ENCODE data around the gene BEND5.

Gene BEND5

GRCh38 chr1:48790397-48790796 lies 13.7 kb upstream of the BEND5 start:
- H3K27me3 ChIP-seq (replicated peaks), result no peaks in the 10 kb centered on the region
- in situ Hi-C loops (cut with HindIII; ENCODE audit: low pct_ligation_motif_present, low sequenced_read_pairs), result no loop called here
- no peak for DNase-seq
- no peak overlapping the region for H3K4me3 ChIP-seq (ENCODE audit: low read depth, low read length)
- H3K27ac ChIP-seq, result no peak overlapping the region
- no peak for TF ChIP-seq CTCF (IDR thresholded peaks at IDR 0.05; ENCODE audit: low read depth, low read length, missing control alignments)
- H3K36me3 ChIP-seq (replicated peaks), result no peaks in the 10 kb centered on the region

GRCh38 chr1:48789903-48790302 lies 13.2 kb upstream of the BEND5 start:
- Histone ChIP-seq H3K4me3 (ENCODE audit: low read depth, low read length) (no peak overlapping the region), H3K27ac (no peak overlapping the region), H3K36me3 (replicated peaks) (no peaks in the 10 kb centered on the region), H3K27me3 (replicated peaks) (no peaks in the 10 kb centered on the region)
- DNase-seq, result no peak
- in situ Hi-C loops (cut with HindIII; ENCODE audit: low pct_ligation_motif_present, low sequenced_read_pairs), result no loop called here
- no peak for TF ChIP-seq CTCF (IDR thresholded peaks at IDR 0.05; ENCODE audit: low read depth, low read length, missing control alignments)

GRCh38 chr1:48785869-48786268 lies 9.2 kb upstream of the BEND5 start:
- no peak for DNase-seq
- in situ Hi-C loops (cut with HindIII; ENCODE audit: low pct_ligation_motif_present, low sequenced_read_pairs), result no loop called here
- H3K4me3 ChIP-seq (ENCODE audit: low read depth, low read length), result no peak overlapping the region
- no peak for TF ChIP-seq CTCF (IDR thresholded peaks at IDR 0.05; ENCODE audit: low read depth, low read length, missing control alignments)
- no peaks in the 10 kb centered on the region for H3K27me3 ChIP-seq (replicated peaks)
- no peak overlapping the region for H3K27ac ChIP-seq
- H3K36me3 ChIP-seq (replicated peaks), result no peaks in the 10 kb centered on the region

- in situ Hi-C loops (cut with HindIII; ENCODE audit: low pct_ligation_motif_present, low sequenced_read_pairs), result no loop called here
- H3K27me3 ChIP-seq (replicated peaks), result no peaks in the 10 kb centered on the region
- TF ChIP-seq CTCF (IDR thresholded peaks at IDR 0.05; ENCODE audit: low read depth, low read length, missing control alignments), result no peak
- no peak overlapping the region for H3K4me3 ChIP-seq (ENCODE audit: low read depth, low read length)
- H3K27ac ChIP-seq, result no peak overlapping the region
- no peak for DNase-seq
- no peaks in the 10 kb centered on the region for H3K36me3 ChIP-seq (replicated peaks)
Observed at GRCh38 chr1:48784301-48784700, 7.6 kb upstream of the BEND5 start.

- Histone ChIP-seq H3K27ac (no peak overlapping the region), H3K4me3 (ENCODE audit: low read depth, low read length) (peak overlapping the region; percentile 56), H3K27me3 (replicated peaks) (no peaks in the 10 kb centered on the region), H3K36me3 (replicated peaks) (no peaks in the 10 kb centered on the region)
- no peak for TF ChIP-seq CTCF (IDR thresholded peaks at IDR 0.05; ENCODE audit: low read depth, low read length, missing control alignments)
- in situ Hi-C loops (cut with HindIII; ENCODE audit: low pct_ligation_motif_present, low sequenced_read_pairs), result no loop called here
- no peak for DNase-seq
Observed at GRCh38 chr1:48777219-48777895, 666 bp upstream of the BEND5 start.

GRCh38 chr1:48775831-48776392 lies 779 bp downstream of the BEND5 start:
- no peak for TF ChIP-seq CTCF (IDR thresholded peaks at IDR 0.05; ENCODE audit: low read depth, low read length, missing control alignments)
- Histone ChIP-seq H3K4me3 (ENCODE audit: low read depth, low read length) (peak overlapping the region; percentile 56), H3K27me3 (replicated peaks) (no peaks in the 10 kb centered on the region), H3K36me3 (replicated peaks) (no peaks in the 10 kb centered on the region), H3K27ac (no peak overlapping the region)
- DNase-seq, result no peak
- in situ Hi-C loops (cut with HindIII; ENCODE audit: low pct_ligation_motif_present, low sequenced_read_pairs), result no loop called here

Data from brain microvascular endothelial cell (primary cell).